CD4-positive, alpha-beta T cell treated with Interleukin-6 for 4 hours (primary cell): ENCODE data around the gene POLR2A.
"Not testable (repeated sequence)": the region's sequence is repeated elsewhere in the genome, so short reads cannot be mapped to it uniquely, and the experiment has no call there.

ENCODE experiments used
- DNase-seq: peaks from one replicate; pipeline ENCODE4 v3.0.0-alpha.2; 2020; ENCODE audit warnings: mixed read lengths

POLR2A gene

GRCh38 chr17:7460850-7461660 is 23.1 kb upstream of the POLR2A start:
- no peak for DNase-seq

GRCh38 chr17:7462474-7463371 is 21.4 kb upstream of the POLR2A start:
- no peak for DNase-seq

- DNase-seq: no peak
These were observed 20.8 kb upstream of the POLR2A start for GRCh38 chr17:7463372-7463846.

GRCh38 chr17:7464081-7464480 is 20.1 kb upstream of the POLR2A start:
- no peak for DNase-seq

DNA sequence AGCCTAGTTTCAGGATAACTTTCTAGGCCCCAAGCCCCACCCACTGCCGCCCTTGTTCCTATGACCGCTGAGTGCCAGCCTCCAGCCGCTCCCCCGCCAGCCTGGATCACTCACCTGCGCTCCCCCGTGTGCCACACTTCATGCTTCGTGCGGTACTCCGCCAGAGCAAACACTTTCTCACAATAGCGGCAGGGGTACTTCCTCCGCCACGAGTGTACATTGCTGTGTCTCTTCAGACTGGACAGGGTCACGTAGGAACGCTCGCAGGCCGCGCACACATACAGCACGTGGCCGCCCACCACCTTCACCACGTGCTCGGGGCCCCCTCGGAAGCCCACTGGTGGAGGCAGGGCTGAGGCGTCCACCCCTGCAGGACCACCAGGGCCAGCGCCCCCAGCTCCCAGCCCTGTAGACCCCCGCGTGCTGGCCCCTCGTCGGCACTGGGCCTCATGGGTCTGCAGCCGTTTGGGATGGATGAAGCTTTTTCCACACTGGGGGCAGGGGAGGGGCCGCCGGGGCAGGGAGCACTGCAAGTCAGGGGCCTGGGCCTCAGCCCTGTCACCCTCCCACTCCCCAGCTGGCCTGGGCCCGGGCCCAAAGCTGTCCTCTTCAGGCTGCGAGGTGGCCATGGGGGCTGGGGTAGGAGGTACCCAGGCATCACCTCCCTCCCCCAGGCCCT is 18.4 kb upstream of the POLR2A start:
- no peak for DNase-seq

- no peak for DNase-seq
These were observed 17.9 kb upstream of the POLR2A start for GRCh38 chr17:7466318-7466638.

DNA sequence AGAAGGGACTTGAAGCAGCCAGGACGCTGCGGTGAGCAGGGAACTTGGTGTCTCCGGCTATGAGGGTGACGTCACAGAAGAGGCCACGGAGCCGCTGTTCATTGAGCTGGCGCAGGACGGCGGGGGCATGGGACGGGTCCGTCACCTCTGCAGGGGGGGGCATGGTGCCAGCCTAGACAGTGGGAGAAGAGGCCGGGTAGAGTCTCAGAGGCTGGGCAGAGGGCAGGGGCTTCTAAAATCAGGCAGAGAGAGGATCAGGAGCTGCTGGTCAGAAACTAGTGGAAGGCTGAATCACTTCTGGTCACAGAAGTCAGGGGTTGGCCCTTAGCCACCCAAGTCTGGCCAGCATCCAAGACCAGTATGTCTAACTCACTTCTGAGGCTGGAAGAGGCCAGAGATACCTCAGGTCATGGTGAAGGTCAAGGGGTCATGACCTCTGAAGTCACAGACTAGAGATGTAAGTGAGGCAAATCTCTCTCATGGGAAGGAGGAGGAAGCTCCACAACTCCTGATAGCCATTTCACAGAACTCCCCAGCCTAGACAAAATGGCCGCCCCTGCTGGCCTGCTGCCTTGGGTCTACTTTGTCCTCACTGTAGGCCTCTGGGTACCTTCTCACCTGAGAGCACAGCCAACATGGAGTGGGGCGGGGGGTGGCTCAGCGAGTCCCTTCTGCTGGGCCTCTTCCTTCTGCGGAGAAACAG is 17.4 kb upstream of the POLR2A start:
- DNase-seq: no peak

DNA sequence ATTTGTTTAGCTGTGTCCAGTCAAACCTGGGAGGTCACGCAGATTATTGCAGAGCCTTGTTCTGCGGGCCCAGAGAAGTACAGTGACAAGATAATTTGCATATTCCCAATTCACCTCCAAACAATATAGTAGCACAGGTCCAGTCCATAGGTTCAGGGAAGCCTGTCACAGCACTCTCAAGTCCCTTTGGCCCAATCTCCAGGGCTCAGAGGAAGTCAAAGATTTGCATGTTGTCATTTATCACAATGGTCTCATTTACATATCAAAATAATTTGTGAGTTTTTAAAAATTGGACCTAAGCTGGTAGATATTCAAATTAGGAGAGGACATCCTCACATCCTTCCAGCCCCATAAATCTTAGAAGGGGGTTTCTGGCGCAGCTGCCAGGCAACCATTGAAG is 16.7 kb upstream of the POLR2A start:
- DNase-seq: no peak

GRCh38 chr17:7468290-7468689 is 15.9 kb upstream of the POLR2A start:
- no peak for DNase-seq

GRCh38 chr17:7468804-7469389 is 15.3 kb upstream of the POLR2A start:
- no peak for DNase-seq

DNA sequence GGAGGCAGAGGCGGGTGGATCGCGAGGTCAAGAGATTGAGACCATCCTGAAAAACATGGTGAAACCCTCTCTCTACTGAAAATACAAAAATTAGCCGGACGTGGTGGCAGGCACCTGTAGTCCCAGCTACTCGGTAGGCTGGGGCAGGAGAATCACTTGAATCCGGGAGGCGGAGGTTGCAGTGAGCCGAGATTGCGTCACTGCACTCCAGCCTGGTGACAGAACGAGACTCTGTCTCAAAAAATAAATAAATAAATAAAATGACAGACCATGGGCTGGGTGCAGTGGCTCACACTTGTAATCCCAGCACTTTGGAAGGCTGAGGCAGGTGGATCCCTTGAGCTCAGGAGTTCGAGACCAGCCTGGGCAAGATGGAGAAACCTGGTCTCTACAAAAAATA is 14.3 kb upstream of the POLR2A start:
- DNase-seq: not testable (repeated sequence)

- DNase-seq: not testable (repeated sequence)
These were observed 13.7 kb upstream of the POLR2A start for GRCh38 chr17:7470457-7470973.

- DNase-seq: no peak
These were observed 12.4 kb upstream of the POLR2A start for GRCh38 chr17:7471729-7472128.

DNA sequence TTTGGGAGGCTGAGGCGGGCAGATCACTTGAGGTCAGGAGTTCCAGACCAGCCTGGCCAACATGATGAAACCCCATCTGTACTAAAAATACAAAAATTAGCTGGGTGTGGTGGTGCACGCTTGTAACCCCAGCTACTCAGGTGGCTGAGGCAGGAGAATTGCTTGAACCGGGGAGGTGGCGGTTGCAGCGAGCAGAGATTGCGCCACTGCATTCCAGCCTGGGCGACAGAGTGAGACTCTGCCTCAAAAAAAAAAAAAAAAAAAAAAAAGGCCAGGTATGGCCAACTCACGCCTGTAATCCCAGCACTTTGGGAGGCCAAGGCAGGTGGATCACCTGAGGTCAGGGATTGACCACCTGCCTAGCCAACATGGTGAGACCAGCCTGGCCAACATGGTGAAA is 9.4 kb upstream of the POLR2A start:
- not testable (repeated sequence) for DNase-seq

DNA sequence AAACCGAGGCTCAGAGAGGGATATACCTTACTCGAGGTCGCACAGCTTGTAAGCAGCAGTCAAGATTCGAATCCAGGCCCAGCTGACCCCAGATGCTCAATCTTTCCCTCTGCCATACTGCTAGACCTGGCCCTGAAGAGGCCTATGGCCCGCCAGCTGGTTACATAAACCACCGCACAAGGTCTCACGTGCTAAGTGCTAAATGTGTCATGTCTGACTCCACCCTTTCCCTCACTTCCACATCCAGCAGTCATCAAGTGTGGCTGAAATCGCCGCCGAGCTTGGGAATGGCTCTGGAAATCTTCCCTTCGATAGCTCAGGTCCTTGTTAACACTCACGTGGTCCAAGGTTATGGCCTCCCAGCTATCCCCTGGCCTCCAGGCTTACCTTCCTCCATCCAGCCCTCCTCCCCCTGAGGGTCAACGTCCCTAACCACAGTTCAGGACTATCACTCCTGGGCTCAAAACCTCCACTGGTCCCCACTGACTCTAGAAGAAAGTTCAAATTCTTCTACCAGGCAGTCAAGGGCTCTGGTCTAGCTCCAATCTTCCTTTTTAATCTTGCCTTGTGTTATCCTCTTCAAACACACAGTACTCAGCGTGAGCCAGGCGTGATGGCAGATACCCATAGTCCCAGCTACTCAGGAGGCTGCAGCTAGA is 8.3 kb upstream of the POLR2A start:
- DNase-seq: no peak

- DNase-seq: no peak
These were observed 7.7 kb upstream of the POLR2A start for GRCh38 chr17:7476494-7476893.

- no peak for DNase-seq
These were observed 7.2 kb upstream of the POLR2A start for GRCh38 chr17:7476951-7477350.

- DNase-seq: peak; percentile 40
These were observed 6.5 kb upstream of the POLR2A start for GRCh38 chr17:7477392-7478275.

- peak; percentile 77 for DNase-seq
These were observed 5.6 kb upstream of the POLR2A start for GRCh38 chr17:7478276-7479212.
